Vagina (tissue), 2 donors: Measurements from ENCODE around the gene CDCA3. TPM values are rescaled to one million over a fixed set of nuclear protein-coding genes. Genes with fewer than 3 reads are reported as not detected.
"Not testable (repeated sequence)": the region's sequence is repeated elsewhere in the genome, so short reads cannot be mapped to it uniquely, and the experiment has no call there.

Experiments used
- DNase-seq, 2 donors: peaks; one replicate each; pipeline ENCODE4 v3.0.0-alpha.2; 2017; ENCODE audit errors: extremely low spot score in 2 of 2
- H3K27ac ChIP-seq: fragments of 200-600 bp; sonication (generic); one replicate; pipeline ENCODE4 v1.5.1; 2019
- H3K27me3 ChIP-seq: fragments of 200-600 bp; sonication (generic); one replicate; pipeline ENCODE4 v1.5.1; 2019
- H3K36me3 ChIP-seq, 2 donors: fragments of 200-600 bp; sonication (generic); one replicate each; pipeline ENCODE4 v1.5.1; 2017 to 2019
- H3K4me1 ChIP-seq: fragments of 200-600 bp; sonication (generic); one replicate; pipeline ENCODE4 v1.5.1; 2019
- H3K4me3 ChIP-seq, 2 donors: fragments of 200-600 bp; sonication (generic); 1 replicate in 1 of 2; 2 replicates in 1 of 2; pipeline ENCODE4 v1.5.1; 2016 to 2019
- H3K9me3 ChIP-seq: fragments of 200-600 bp; sonication (generic); one replicate; pipeline ENCODE4 v1.5.1; 2019
- POLR2A ChIP-seq, 2 donors: fragments of 450-650 bp; IDR thresholded peaks; one replicate each; pipeline ENCODE4 v1.6.1; 2017; ENCODE audit warnings: antibody characterized with exemption in 2 of 2, mild to moderate bottlenecking in 2 of 2, moderate library complexity in 2 of 2
- POLR2AphosphoS5 ChIP-seq, 2 donors: sonication (generic); formaldehyde crosslinking; IDR thresholded peaks; one replicate each; pipeline ENCODE4 v1.9.0; 2017; ENCODE audit warnings: antibody characterized with exemption in 2 of 2, mild to moderate bottlenecking in 2 of 2, low read depth in 1 of 2; ENCODE audit not compliant: insufficient read depth in 1 of 2
- intact Hi-C: fragments of 100-400 bp; cut with DNase I; formaldehyde crosslinking; loops from one replicate; pipeline ENCODE4 v1.15.1; 2023
- total RNA-seq: library from RNA; depleted of rRNA; stranded (reverse); fragments of >200 nt; gene quantifications from one replicate; pipeline ENCODE4 v1.2.3, GENCODE V29; 2016
- TF ChIP-seq, protein P1 (sequence below), 3 experiments: fragments of 450-650 bp in 2 of 3; fragments of 200-600 bp in 1 of 3; sonication (generic) in 1 of 3; IDR thresholded peaks; one replicate each; pipeline ENCODE4 v1.5.1; 2017 to 2019; ENCODE audit warnings: antibody characterized with exemption in 3 of 3, mild to moderate bottlenecking in 2 of 3, moderate library complexity in 2 of 3

The CDCA3 gene
- total RNA-seq, 1 donor from 2014 or later = 8.6 TPM

DNA sequence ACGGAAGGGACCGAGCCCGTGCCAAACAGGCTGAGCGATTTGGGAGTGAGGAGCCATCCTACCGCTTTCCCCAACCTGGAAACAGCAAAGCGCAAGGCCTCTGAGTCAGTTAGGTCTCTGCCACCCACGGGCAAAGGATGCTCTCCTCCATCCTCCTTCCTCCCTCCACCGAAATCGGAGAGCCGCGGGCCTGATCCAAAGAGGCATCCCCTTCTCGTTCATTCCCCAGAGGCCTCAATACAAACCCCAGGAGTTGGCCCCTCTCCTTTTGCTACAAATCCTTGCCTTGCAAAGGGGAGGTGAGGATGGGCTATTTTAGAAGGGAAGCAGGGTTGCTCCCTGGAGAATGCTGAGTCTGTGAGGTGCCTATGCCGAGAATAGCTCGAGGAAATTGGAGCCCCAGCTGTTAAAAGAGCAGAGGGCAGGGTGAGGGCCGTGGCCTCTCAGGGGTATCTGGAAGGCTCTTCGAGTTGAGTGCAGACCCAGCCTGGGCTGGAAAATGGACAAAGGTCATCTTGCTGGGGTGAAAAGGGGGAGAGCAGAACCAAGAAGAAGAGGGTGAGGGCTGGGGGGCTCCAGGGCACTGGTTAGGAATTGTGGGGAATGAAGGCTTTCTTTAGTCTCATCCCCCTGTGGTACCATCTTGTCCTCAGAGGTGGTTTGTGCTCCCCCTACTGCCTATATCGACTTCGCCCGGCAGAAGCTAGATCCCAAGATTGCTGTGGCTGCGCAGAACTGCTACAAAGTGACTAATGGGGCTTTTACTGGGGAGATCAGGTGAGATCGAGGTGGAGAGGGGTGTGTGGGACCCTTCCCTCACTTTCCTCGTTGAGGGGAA, 17.3 kb upstream of the CDCA3 start:
- DNase-seq = no peak

GRCh38 chr12:6867413-6868210, 16.5 kb upstream of the CDCA3 start, which contains the start of gene TPI1:
Gene TPI1, plus strand, starts transcription at chr12:6867531. Its CDS starts 36 bp downstream, at chr12:6867567.
- H3K36me3 ChIP-seq = peaks cover 0 to 40% of the 10 kb centered on the region in 2 donors
- intact Hi-C loops = loop anchor here (5.0 kb wide), 1 partner anchor 60 kb away; the partner anchor contains the start of gene ATN1

More for the DNA sequence above, 17.3 kb upstream of the CDCA3 start:
- Histone ChIP-seq H3K36me3 (peaks cover 0 to 32% of the 10 kb centered on the region in 2 donors), H3K4me1 (peaks cover 49% of the 10 kb centered on the region), H3K4me3 (peak overlapping the region; percentile 92 to 99), H3K27ac (peak overlapping the region; percentile 93), H3K9me3 (no peaks in the 10 kb centered on the region), H3K27me3 (no peaks in the 10 kb centered on the region)
- intact Hi-C loops = loop anchor here (5.0 kb wide), 1 partner anchor 59 kb away; the partner anchor contains the start of gene ATN1
- TF ChIP-seq POLR2A (IDR thresholded peaks at IDR 0.05) = no peak
- TF ChIP-seq POLR2AphosphoS5 (IDR thresholded peaks at IDR 0.05; ENCODE audit: insufficient read depth in 1 of 2, low read depth in 1 of 2) = no peak
- TF ChIP-seq, protein P1, sequence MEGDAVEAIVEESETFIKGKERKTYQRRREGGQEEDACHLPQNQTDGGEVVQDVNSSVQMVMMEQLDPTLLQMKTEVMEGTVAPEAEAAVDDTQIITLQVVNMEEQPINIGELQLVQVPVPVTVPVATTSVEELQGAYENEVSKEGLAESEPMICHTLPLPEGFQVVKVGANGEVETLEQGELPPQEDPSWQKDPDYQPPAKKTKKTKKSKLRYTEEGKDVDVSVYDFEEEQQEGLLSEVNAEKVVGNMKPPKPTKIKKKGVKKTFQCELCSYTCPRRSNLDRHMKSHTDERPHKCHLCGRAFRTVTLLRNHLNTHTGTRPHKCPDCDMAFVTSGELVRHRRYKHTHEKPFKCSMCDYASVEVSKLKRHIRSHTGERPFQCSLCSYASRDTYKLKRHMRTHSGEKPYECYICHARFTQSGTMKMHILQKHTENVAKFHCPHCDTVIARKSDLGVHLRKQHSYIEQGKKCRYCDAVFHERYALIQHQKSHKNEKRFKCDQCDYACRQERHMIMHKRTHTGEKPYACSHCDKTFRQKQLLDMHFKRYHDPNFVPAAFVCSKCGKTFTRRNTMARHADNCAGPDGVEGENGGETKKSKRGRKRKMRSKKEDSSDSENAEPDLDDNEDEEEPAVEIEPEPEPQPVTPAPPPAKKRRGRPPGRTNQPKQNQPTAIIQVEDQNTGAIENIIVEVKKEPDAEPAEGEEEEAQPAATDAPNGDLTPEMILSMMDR (IDR thresholded peaks at IDR 0.05) = no peak

DNA sequence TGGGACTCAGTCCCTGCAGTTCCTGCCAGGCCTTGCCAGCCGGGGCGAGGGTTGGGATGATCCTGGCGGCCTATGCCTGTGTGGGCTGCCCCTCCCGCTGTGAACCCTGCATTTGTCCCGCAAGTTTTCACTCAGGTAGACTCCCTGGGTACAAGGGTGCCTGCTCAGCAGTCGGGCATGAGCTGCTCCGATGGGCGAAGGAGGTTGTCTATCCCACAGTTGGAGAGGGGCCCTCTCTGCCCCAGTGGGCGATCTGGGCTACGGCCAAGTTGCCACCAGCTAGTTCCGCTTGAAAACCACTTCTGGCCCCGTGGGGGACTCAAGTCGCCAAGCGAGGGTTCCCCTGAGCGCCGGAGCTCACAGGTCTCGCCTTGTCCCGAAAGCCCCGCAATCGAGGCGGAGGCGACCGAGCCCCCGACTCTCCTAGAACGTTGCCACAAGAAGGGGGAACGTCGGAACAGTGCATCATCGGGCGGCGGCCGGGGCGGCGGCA, 15.9 kb upstream of the CDCA3 start:
- DNase-seq = no peak
- no peaks in the 10 kb centered on the region for H3K27me3 ChIP-seq
- peak overlapping the region; percentile 92 to 99 for H3K4me3 ChIP-seq
- TF ChIP-seq, protein P1 (IDR thresholded peaks at IDR 0.05) = no peak
- TF ChIP-seq POLR2AphosphoS5 (IDR thresholded peaks at IDR 0.05; ENCODE audit: insufficient read depth in 1 of 2, low read depth in 1 of 2) (no peak), POLR2A (IDR thresholded peaks at IDR 0.05) (no peak)
- H3K4me1 ChIP-seq = peaks cover 46% of the 10 kb centered on the region
- H3K27ac ChIP-seq = peak overlapping the region; percentile 93
- intact Hi-C loops = loop anchor here (5.0 kb wide), 1 partner anchor 60 kb away; the partner anchor contains the start of gene ATN1
- no peaks in the 10 kb centered on the region for H3K9me3 ChIP-seq
- H3K36me3 ChIP-seq = peaks cover 0 to 47% of the 10 kb centered on the region in 2 donors

More at GRCh38 chr12:6867413-6868210, 16.5 kb upstream of the CDCA3 start, which contains the start of gene TPI1:
- Histone ChIP-seq H3K4me1 (peaks cover 49% of the 10 kb centered on the region), H3K27me3 (no peaks in the 10 kb centered on the region), H3K27ac (peak within 1 kb of the TSS; percentile 93), H3K9me3 (no peaks in the 10 kb centered on the region), H3K4me3 (peak within 1 kb of the TSS; percentile 92 to 99)
- peak in 1 of 2 donors; percentile 97 for TF ChIP-seq POLR2AphosphoS5 (IDR thresholded peaks at IDR 0.05; ENCODE audit: insufficient read depth in 1 of 2, low read depth in 1 of 2)
- TF ChIP-seq, protein P1 (IDR thresholded peaks at IDR 0.05) = peak; percentile 8 to 22 (median 17)
- peak in 1 of 2 donors; percentile 97 for TF ChIP-seq POLR2A (IDR thresholded peaks at IDR 0.05)
- DNase-seq = no peak

DNA sequence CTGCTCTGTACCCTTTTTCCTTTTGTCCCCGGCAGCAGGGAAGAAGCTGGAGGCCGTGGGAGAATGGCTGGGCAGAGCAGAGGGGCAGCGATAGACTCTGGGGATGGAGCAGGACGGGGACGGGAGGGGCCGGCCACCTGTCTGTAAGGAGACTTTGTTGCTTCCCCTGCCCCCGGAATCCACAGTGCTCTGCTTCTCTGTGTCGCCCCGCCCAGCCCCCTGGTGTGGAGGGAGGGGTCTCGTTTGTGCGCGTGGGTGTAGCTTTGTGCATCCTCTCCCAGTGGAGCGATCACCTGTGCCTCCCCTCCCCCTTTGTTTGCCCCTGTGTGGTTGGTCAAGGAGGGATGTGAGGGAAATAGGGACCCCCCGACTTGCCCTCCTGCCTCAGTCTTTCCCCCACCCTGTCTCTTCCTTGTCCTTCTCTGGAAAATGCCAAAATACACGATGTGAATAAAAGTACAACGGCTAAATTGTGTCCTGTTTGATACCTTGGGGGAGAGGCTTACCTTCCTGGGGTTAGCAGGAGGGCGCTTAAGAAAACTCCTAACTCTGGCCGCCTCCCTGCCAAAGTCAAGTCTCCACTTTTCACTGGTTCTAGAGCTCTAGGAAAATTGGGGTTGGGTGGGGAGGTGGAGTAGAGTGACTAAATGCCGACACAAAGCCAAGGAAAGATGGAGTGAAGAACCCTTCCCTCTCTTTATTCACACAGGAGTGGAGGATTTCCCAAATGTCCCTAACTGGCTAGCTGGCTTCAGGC, 15.3 kb upstream of the CDCA3 start:
- H3K4me1 ChIP-seq = peaks cover 39% of the 10 kb centered on the region
- peaks cover under 1 to 53% of the 10 kb centered on the region in 2 donors for H3K36me3 ChIP-seq
- peak overlapping the region; percentile 93 for H3K27ac ChIP-seq
- DNase-seq = no peak
- TF ChIP-seq, protein P1 (IDR thresholded peaks at IDR 0.05) = no peak
- TF ChIP-seq POLR2AphosphoS5 (IDR thresholded peaks at IDR 0.05; ENCODE audit: insufficient read depth in 1 of 2, low read depth in 1 of 2) (no peak), POLR2A (IDR thresholded peaks at IDR 0.05) (no peak)
- no peaks in the 10 kb centered on the region for H3K9me3 ChIP-seq
- H3K4me3 ChIP-seq = peak overlapping the region; percentile 92 to 99
- H3K27me3 ChIP-seq = no peaks in the 10 kb centered on the region
- intact Hi-C loops = loop anchor here (5.0 kb wide), 1 partner anchor 61 kb away; the partner anchor contains the start of gene ATN1

DNA sequence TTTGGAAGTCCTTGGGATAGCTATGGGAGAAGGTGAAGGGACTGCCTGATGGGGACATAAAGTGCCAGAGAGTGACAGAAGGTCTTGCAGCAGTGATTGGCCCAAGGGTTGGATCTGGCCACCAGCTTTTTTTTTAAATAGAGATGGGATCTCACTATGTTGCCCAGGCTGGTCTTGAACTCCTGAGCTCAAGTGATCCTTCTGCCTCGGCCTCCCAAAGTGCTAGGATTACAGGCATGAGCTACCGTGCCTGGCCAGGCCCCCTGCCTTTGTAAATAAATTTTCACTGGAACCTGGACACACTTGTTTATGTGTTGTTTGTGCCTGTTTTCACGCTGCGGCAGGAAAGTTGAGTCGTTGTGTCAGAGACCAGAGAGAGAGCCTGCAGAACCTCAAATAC, 14.2 kb upstream of the CDCA3 start:
- not testable (repeated sequence) for H3K27me3 ChIP-seq, DNase-seq, H3K4me3 ChIP-seq, H3K9me3 ChIP-seq, H3K27ac ChIP-seq
- H3K4me1 ChIP-seq = peaks cover 33% of the 10 kb centered on the region
- intact Hi-C loops = loop anchor here (5.0 kb wide), 1 partner anchor 62 kb away; the partner anchor contains the start of gene ATN1
- H3K36me3 ChIP-seq = peaks cover 6 to 57% of the 10 kb centered on the region in 2 donors
